K562 (cell line): ENCODE data around the gene ANKRD65. TPM values are rescaled to one million over a fixed set of nuclear protein-coding genes. Genes with fewer than 3 reads are reported as not detected.
A peak's percentile ranks its signal among the peaks of the same experiment; 100 is the strongest.

Experiments
- ARID3B ChIP-seq: fragments of 250-450 bp; sonication (Bioruptor Pico); IDR thresholded peaks from 2 replicates; pipeline ENCODE4 v1.4.0; 2020; ENCODE audit warnings: borderline replicate concordance
- CHD1 ChIP-seq: fragments of 200-600 bp; sonication (generic); IDR thresholded peaks from one replicate; pipeline ENCODE4 v1.6.1; 2012; ENCODE audit warnings: mild to moderate bottlenecking, moderate library complexity, low read length, inconsistent platforms
- CTCFL ChIP-seq: IDR thresholded peaks from 2 replicates; pipeline ENCODE4 v1.6.1; 2011; ENCODE audit warnings: borderline replicate concordance, low read depth, mild to moderate bottlenecking, moderate library complexity, low read length; ENCODE audit not compliant: insufficient read depth, poor library complexity, severe bottlenecking
- E4F1 ChIP-seq: fragments of 250-450 bp; sonication (Bioruptor Pico); IDR thresholded peaks from 2 replicates; pipeline ENCODE4 v1.5.0; 2021; ENCODE audit warnings: mild to moderate bottlenecking, borderline replicate concordance
- HBP1 ChIP-seq: fragments of 450-650 bp; formaldehyde crosslinking; IDR thresholded peaks from 2 replicates; pipeline ENCODE4 v1.4.0; 2022; ENCODE audit warnings: missing genetic modification characterization
- HIVEP1 ChIP-seq: fragments of 250-450 bp; sonication (Bioruptor Pico); IDR thresholded peaks from 2 replicates; pipeline ENCODE4 v1.4.0; 2020; ENCODE audit warnings: mild to moderate bottlenecking
- HMGN3 ChIP-seq: IDR thresholded peaks from 2 replicates; pipeline ENCODE4 v1.6.1; 2011; ENCODE audit warnings: borderline replicate concordance, low read depth, mild to moderate bottlenecking, mixed read lengths, low read length; ENCODE audit not compliant: insufficient read length; ENCODE audit errors: extremely low read depth
- MEF2D ChIP-seq: conservative IDR thresholded peaks from 2 replicates; pipeline ENCODE4 v1.6.1; 2016; ENCODE audit warnings: low read depth, missing genetic modification characterization, missing compliant biosample characterization
- NBN ChIP-seq: fragments of 450-650 bp; IDR thresholded peaks from 2 replicates; pipeline ENCODE4 v1.6.1; 2016; ENCODE audit warnings: low read depth, mild to moderate bottlenecking
- NFIX ChIP-seq: fragments of 250-450 bp; sonication (Bioruptor Pico); IDR thresholded peaks from 2 replicates; pipeline ENCODE4 v1.4.0; 2020; ENCODE audit warnings: low read depth, mild to moderate bottlenecking, moderate library complexity
- PHF21A ChIP-seq: fragments of 450-650 bp; IDR thresholded peaks from 2 replicates; pipeline ENCODE4 v1.6.1; 2017; ENCODE audit warnings: low read depth, borderline replicate concordance
- PRPF4 ChIP-seq: fragments of 200-400 bp; formaldehyde crosslinking; IDR thresholded peaks from one replicate; pipeline ENCODE4 v1.6.1; 2017; ENCODE audit warnings: low read length, low read depth, mild to moderate bottlenecking; ENCODE audit not compliant: insufficient read depth, poor library complexity, severe bottlenecking
- RFX1 ChIP-seq: fragments of 450-650 bp; IDR thresholded peaks from 2 replicates; pipeline ENCODE4 v1.6.1; 2016; ENCODE audit warnings: mild to moderate bottlenecking, moderate library complexity
- TRIM25 ChIP-seq: fragments of 450-650 bp; IDR thresholded peaks from 2 replicates; pipeline ENCODE4 v1.7.0; 2016; ENCODE audit warnings: borderline replicate concordance
- XRCC5 ChIP-seq: fragments of 200-400 bp; formaldehyde crosslinking; IDR thresholded peaks from 2 replicates; pipeline ENCODE4 v1.6.1; 2017; ENCODE audit warnings: low read depth, mild to moderate bottlenecking, low read length
- ZNF699 ChIP-seq: fragments of 250-450 bp; sonication (Bioruptor Pico); IDR thresholded peaks from 2 replicates; pipeline ENCODE4 v1.8.0; 2021; ENCODE audit warnings: mild to moderate bottlenecking, moderate library complexity; ENCODE audit not compliant: insufficient replicate concordance
- ZNF785 ChIP-seq: fragments of 250-450 bp; sonication (Bioruptor Pico); IDR thresholded peaks from 2 replicates; pipeline ENCODE4 v1.4.0; 2020; ENCODE audit warnings: mild to moderate bottlenecking
- ZSCAN29 ChIP-seq: fragments of 450-650 bp; IDR thresholded peaks from 2 replicates; pipeline ENCODE4 v1.6.1; 2017
- polyA plus RNA-seq, 8 experiments: library from polyadenylated mRNA; depleted of rRNA in 4 of 8; stranded (reverse) in 5 of 8; unstranded in 3 of 8; fragments of >200 nt; fragmentation: Nextera tagmentation in 2 of 8; fragmentation: Illumina TruSeq in 1 of 8; extraction: Ambion mirVana in 2 of 8; extraction: Trizol in 1 of 8; gene quantifications; 2 replicates each; pipeline versions ENCODE4 v1.2.1 to v1.2.3, GENCODE V29; 2011 to 2014; ENCODE audit warnings: inconsistent platforms in 1 of 8, missing spikeins in 1 of 8
- total RNA-seq, 7 experiments: library from RNA; depleted of rRNA in 6 of 7; stranded (reverse); fragments of >200 nt in 6 of 7; fragmentation: Illumina TruSeq in 2 of 7; extraction: Trizol in 2 of 7; gene quantifications; 2 replicates each; pipeline versions ENCODE4 v1.2.1 to v1.2.3, GENCODE V29; 2011 to 2021; ENCODE audit warnings: low replicate concordance in 1 of 7

ANKRD65 gene
- total and polyA plus RNA-seq, 9 of the 15 experiments (the other 6 are each of a cell fraction or from before 2014, with no cell fraction given), result not detected

- no peak for TF ChIP-seq HBP1
- no peak; the same call in 1 of the 2 replicates for TF ChIP-seq XRCC5
- TF ChIP-seq E4F1 (CRISPR knock-in tag), result no peak
- no peak for TF ChIP-seq CTCFL
- no peak for TF ChIP-seq PHF21A
- no peak for TF ChIP-seq RFX1
- no peak for TF ChIP-seq PRPF4
- no peak for TF ChIP-seq ZSCAN29
- TF ChIP-seq CHD1, result no peak
- peak; percentile 93 for TF ChIP-seq HMGN3
- no peak for TF ChIP-seq NFIX (CRISPR knock-in tag)
- TF ChIP-seq ZNF699 (CRISPR knock-in tag), result no peak
- no peak for TF ChIP-seq TRIM25
- no peak for TF ChIP-seq ARID3B (CRISPR knock-in tag)
- TF ChIP-seq NBN, result no peak
- TF ChIP-seq MEF2D (tag), result no peak
- TF ChIP-seq ZNF785 (CRISPR knock-in tag), result no peak
- TF ChIP-seq HIVEP1 (CRISPR knock-in tag), result no peak
Observed at GRCh38 chr1:1435106-1435903, 14.2 kb upstream of the ANKRD65 start, which contains the start of gene VWA1 (continued).
